Kidney tubule cell (primary cell): ENCODE results near the gene MIA2.
"Not testable (repeated sequence)": the region's sequence is repeated elsewhere in the genome, so short reads cannot be mapped to it uniquely, and the experiment has no call there.

ENCODE experiments used
- DNase-seq: peaks from one replicate; pipeline ENCODE4 v3.0.0-alpha.2; 2018; ENCODE audit warnings: low spot score

MIA2 gene

GRCh38 chr14:39233680-39234326 is at the start of gene MIA2:
Gene MIA2, plus strand, starts transcription at chr14:39233915. Its CDS starts 200 bp downstream, at chr14:39234115.
- DNase-seq = peak; percentile 56

GRCh38 chr14:39184628-39185255 is 49.0 kb upstream of the MIA2 start:
- no peak for DNase-seq

- DNase-seq = no peak
Observed at GRCh38 chr14:39185256-39186049, 48.3 kb upstream of the MIA2 start.

- DNase-seq = no peak
Observed at GRCh38 chr14:39186941-39187525, 46.7 kb upstream of the MIA2 start.

- DNase-seq = peak; percentile 69
Observed at GRCh38 chr14:39203659-39204606, 29.8 kb upstream of the MIA2 start.

- not testable (repeated sequence) for DNase-seq
Observed at GRCh38 chr14:39207430-39207829, 26.3 kb upstream of the MIA2 start.

GRCh38 chr14:39211109-39211741 is 22.5 kb upstream of the MIA2 start:
- DNase-seq = no peak

GRCh38 chr14:39212034-39212433 is 21.7 kb upstream of the MIA2 start:
- DNase-seq = peak; percentile 22

- DNase-seq = no peak
Observed at GRCh38 chr14:39212693-39213092, 21.0 kb upstream of the MIA2 start.

- no peak for DNase-seq
Observed at GRCh38 chr14:39217214-39217879, 16.4 kb upstream of the MIA2 start.

GRCh38 chr14:39218171-39218769 is 15.4 kb upstream of the MIA2 start:
- DNase-seq = peak; percentile 77

- DNase-seq = peak; percentile 46
Observed at GRCh38 chr14:39219075-39219499, 14.6 kb upstream of the MIA2 start.

- DNase-seq = not testable (repeated sequence)
Observed at GRCh38 chr14:39220473-39220872, 13.2 kb upstream of the MIA2 start.

GRCh38 chr14:39228044-39228443 is 5.7 kb upstream of the MIA2 start:
- no peak for DNase-seq

- no peak for DNase-seq
Observed at GRCh38 chr14:39228509-39229221, 5.0 kb upstream of the MIA2 start.

- DNase-seq = no peak
Observed at GRCh38 chr14:39229222-39229543, 4.5 kb upstream of the MIA2 start.

- DNase-seq = no peak
Observed at GRCh38 chr14:39229601-39230110, 4.1 kb upstream of the MIA2 start.

GRCh38 chr14:39230416-39231035 is 3.2 kb upstream of the MIA2 start:
- DNase-seq = no peak
